Fibroblast of the aortic adventitia (primary cell): ENCODE data around the gene ARMH4. TPM values are rescaled to one million over a fixed set of nuclear protein-coding genes. Genes with fewer than 3 reads are reported as not detected.

Experiments used
- DNase-seq: peaks from one replicate; pipeline ENCODE4 v3.0.0-alpha.2; 2010; ENCODE audit warnings: low read depth
- H3K4me3 ChIP-seq: 2 replicates; pipeline ENCODE4 v1.5.1; 2011; ENCODE audit warnings: low read depth, mild to moderate bottlenecking, control low read depth, low read length, moderate library complexity
- CTCF ChIP-seq: IDR thresholded peaks from 2 replicates; pipeline ENCODE4 v1.5.1; 2011; ENCODE audit warnings: mild to moderate bottlenecking, low read length, control low read depth, inconsistent platforms; ENCODE audit not compliant: insufficient read depth
- total RNA-seq: library from RNA; depleted of rRNA; stranded (reverse); fragments of >200 nt; gene quantifications from 2 replicates; pipeline ENCODE4 v1.2.3, GENCODE V29; 2012; ENCODE audit warnings: low replicate concordance

Gene ARMH4
- total RNA-seq, 1 donor: 4.2 TPM

DNA sequence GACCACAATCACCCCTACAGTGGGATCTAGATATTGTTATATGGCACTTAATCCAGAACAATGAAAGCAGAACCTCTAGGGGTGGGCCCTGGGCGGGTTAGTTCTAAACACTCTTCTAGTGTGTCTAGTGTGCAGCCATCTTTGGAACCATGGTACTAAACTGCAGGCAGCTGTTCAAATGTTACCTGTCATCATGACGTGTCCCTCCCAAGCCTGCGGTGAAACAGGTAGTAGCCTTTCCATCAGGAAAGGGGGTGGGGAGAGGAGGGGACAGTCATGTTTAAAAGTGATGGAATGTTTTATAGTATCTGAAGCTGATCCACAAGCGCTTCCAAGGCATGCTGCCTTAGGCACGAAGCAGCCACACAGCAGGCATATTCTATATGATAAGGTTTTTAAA is 163.6 kb downstream of the ARMH4 start:
- no peak for DNase-seq
- H3K4me3 ChIP-seq: no peak overlapping the region
- TF ChIP-seq CTCF: no peak

- TF ChIP-seq CTCF: no peak
- no peak overlapping the region for H3K4me3 ChIP-seq
- DNase-seq: no peak
Observed at GRCh38 chr14:57987596-57988300, 164.3 kb downstream of the ARMH4 start.

- no peak for TF ChIP-seq CTCF
- no peak for DNase-seq
- no peak overlapping the region for H3K4me3 ChIP-seq
Observed at GRCh38 chr14:57987051-57987450, 165.0 kb downstream of the ARMH4 start.

DNA sequence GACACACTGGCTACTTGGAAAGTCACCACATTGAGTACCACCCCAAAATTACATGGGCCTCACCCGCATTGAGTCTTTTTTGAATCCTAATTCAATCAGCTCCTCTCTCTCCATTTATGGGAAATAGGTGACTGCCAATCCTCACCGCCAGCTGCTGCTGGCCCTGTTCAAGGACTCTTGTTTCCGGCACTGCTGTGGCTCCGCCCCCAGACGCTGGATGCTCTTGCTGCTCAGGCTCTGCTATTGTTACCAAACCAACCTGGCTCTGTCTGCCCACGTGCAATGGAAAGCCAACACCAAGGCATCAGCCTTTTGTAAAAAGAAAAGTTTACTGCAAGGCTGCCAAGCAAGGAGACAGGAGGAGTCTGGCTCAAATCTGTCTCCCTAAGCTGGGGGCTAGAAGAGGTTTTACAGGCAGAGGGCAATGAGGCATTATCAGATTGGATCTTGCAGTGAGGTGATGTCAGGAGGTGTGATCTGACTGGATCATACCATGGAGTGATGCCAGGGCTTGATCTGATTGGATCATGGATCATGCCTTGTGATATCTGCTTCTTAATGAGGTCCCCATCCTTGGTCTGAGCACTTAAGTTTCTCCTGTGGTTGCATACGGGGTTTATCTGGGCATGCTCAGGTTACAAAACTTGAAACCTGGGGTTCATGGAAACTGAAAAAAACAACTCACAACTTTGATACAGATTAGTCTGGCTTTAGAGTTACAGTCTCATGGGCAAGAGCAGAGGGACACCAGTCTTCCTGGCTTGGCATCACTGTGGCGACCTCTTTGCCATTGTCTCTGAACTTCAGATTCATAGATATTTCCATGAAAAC is 169.0 kb downstream of the ARMH4 start:
- TF ChIP-seq CTCF: no peak
- H3K4me3 ChIP-seq: no peak overlapping the region
- DNase-seq: no peak

GRCh38 chr14:57981817-57982560 is 170.0 kb downstream of the ARMH4 start:
- no peak for DNase-seq
- H3K4me3 ChIP-seq: no peak overlapping the region
- no peak for TF ChIP-seq CTCF

DNA sequence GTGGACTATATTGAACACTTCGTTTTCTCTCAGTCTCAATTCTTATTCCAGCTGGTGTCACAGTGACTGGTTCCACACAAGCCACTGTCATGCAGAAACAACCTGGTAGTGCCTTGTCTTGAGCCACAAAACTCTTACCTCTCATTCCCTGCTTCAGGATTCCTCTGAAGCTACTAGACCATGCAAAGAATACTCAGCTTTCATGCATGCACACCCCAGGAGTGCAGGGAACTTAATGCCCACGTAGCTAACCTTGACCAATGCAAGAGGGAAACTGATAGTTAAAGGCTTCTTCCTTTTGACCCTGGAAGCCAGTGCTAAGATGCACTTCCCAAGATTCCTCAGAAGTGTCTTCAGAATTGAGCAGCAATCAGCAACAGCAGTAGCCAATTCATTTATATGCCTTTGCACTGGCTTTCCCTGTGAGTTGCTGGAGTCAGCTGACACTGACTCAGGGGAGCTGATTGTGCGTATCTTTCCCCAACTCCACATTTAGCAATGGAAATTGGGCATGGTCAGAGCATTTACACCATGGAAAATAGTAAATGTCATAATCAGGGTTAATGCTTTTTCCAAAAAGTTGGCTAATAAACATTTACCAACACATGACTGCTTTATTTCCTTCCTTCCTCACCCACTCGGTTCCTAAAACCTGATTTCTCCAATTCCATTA is 172.5 kb downstream of the ARMH4 start:
- no peak overlapping the region for H3K4me3 ChIP-seq
- no peak for TF ChIP-seq CTCF
- no peak for DNase-seq
